CD4-positive, alpha-beta T cell (primary cell): ENCODE data around the gene FCRL3. TPM values are rescaled to one million over a fixed set of nuclear protein-coding genes. Genes with fewer than 3 reads are reported as not detected.

Experiments
- ATAC-seq: fragments of 200-7000 bp; cut with Tn5 transposase; one replicate; pipeline ENCODE4 v1.10.0; 2022; ENCODE audit warnings: mild to moderate bottlenecking; ENCODE audit not compliant: poor library complexity
- CTCF ChIA-PET: fragments of 350-600 bp; sonication (Branson Sonifier 250); formaldehyde crosslinking; loops from one replicate; lab custom pipeline; 2021; ENCODE audit warnings: antibody characterized with exemption, inconsistent platforms; lab: Charles Lee
- POLR2A ChIA-PET: fragments of 350-600 bp; sonication (Branson Sonifier 250); formaldehyde crosslinking; loops from one replicate; lab custom pipeline; 2021; ENCODE audit warnings: antibody characterized with exemption, inconsistent platforms; lab: Charles Lee
- DNase-seq, 14 experiments: peaks; one replicate each; pipeline ENCODE4 v3.0.0-alpha.2; 2013 to 2020; ENCODE audit warnings: mixed read lengths in 2 of 14
- H3K27ac ChIP-seq, 2 donors: one replicate each; pipeline versions ENCODE4 v1.5.1 to v1.7.0; 2013; ENCODE audit warnings: low read length in 2 of 2, low read depth in 1 of 2, mild to moderate bottlenecking in 1 of 2
- H3K27me3 ChIP-seq, 2 experiments: 1 replicate in 1 of 2; 2 replicates in 1 of 2; pipeline versions ENCODE4 v1.6.1 to v1.7.0; 2013; ENCODE audit warnings: low read length in 2 of 2, control low read depth in 1 of 2, mild to moderate bottlenecking in 1 of 2, moderate library complexity in 1 of 2; ENCODE audit not compliant: insufficient read depth in 2 of 2, control insufficient read depth in 1 of 2
- H3K36me3 ChIP-seq: one replicate; pipeline ENCODE4 v1.6.1; 2013; ENCODE audit warnings: low read length, control low read depth; ENCODE audit not compliant: insufficient read depth
- H3K4me1 ChIP-seq: one replicate; pipeline ENCODE4 v1.6.1; 2013; ENCODE audit warnings: low read length, control low read depth; ENCODE audit not compliant: insufficient read depth
- H3K4me3 ChIP-seq: one replicate; pipeline ENCODE4 v1.5.1; 2013; ENCODE audit warnings: mild to moderate bottlenecking, low read length, moderate library complexity
- H3K9me3 ChIP-seq, 2 experiments: 1 replicate in 1 of 2; 2 replicates in 1 of 2; pipeline versions ENCODE4 v1.6.1 to v1.7.0; 2013; ENCODE audit warnings: low read length in 2 of 2, mild to moderate bottlenecking in 2 of 2, control low read depth in 1 of 2, moderate library complexity in 1 of 2; ENCODE audit not compliant: control insufficient read depth in 1 of 2, insufficient read depth in 1 of 2
- H3K27ac Mint-ChIP-seq: one replicate; pipeline ENCODE4 v1.8.0; 2020; ENCODE audit warnings: mixed read lengths
- H3K27me3 Mint-ChIP-seq: one replicate; pipeline ENCODE4 v1.8.0; 2021; ENCODE audit warnings: mixed read lengths
- H3K36me3 Mint-ChIP-seq: one replicate; pipeline ENCODE4 v1.8.0; 2021; ENCODE audit warnings: low read depth, mixed read lengths
- H3K4me1 Mint-ChIP-seq: one replicate; pipeline ENCODE4 v1.8.0; 2021; ENCODE audit warnings: low read depth, mixed read lengths
- H3K4me3 Mint-ChIP-seq: one replicate; pipeline ENCODE4 v1.8.0; 2020; ENCODE audit warnings: mild to moderate bottlenecking, mixed read lengths
- H3K9me3 Mint-ChIP-seq: one replicate; pipeline ENCODE4 v1.8.0; 2020; ENCODE audit warnings: mixed read lengths
- intact Hi-C, 2 experiments: fragments of 100-400 bp; cut with DNase I in 1 of 2; cut with micrococcal nuclease in 1 of 2; formaldehyde crosslinking; loops; one replicate each; pipeline versions ENCODE4 v1.15.1 to v1.9.0; 2023 to 2025; cut with DNase I, micrococcal nuclease
- total RNA-seq, 174 experiments: library from RNA in 2 of 174; stranded (reverse) in 2 of 174; gene quantifications; one replicate each; pipeline ENCODE4 v1.2.3 and lab custom pipeline; 2021 to 2026
- TF ChIP-seq, protein P1 (sequence below): fragments of 200-600 bp; IDR thresholded peaks from one replicate; pipeline ENCODE4 v1.8.0; 2022; ENCODE audit warnings: antibody characterized with exemption, mild to moderate bottlenecking

Gene FCRL3
- total RNA-seq, 2 experiments from 2014 or later: 0.99 to 1.1 TPM

DNA sequence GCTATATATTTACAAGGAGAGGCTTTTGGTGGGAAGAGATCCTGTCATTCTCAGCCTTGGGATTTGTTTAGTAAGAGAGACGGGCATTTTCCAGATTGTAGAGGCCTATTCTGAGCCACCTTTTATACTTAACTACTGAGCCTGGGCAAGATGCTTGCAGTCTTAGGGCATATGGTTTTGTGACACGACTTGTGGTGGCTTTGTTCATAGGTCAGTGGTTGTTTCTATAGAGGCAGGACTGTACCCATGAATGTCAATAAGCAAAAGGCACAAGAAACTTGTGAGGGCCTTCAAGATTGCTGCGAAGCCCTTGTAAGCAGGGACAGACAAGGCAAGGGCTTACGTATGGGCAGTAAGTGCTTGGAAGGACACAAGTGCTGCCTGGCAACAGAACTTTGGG, 3.4 kb upstream of the FCRL3 start:
- Mint-ChIP-seq H3K4me3 (no peak overlapping the region), H3K27ac (no peak overlapping the region), H3K27me3 (peaks cover 10% of the 10 kb centered on the region), H3K4me1 (no peaks in the 10 kb centered on the region), H3K9me3 (no peaks in the 10 kb centered on the region), H3K36me3 (no peaks in the 10 kb centered on the region)
- intact Hi-C loops: no loop called here
- DNase-seq: no peak
- Histone ChIP-seq H3K4me1 (no peaks in the 10 kb centered on the region), H3K4me3 (no peak overlapping the region), H3K9me3 (no peaks in the 10 kb centered on the region), H3K36me3 (no peaks in the 10 kb centered on the region), H3K27ac (no peak overlapping the region), H3K27me3 (no peaks in the 10 kb centered on the region)
- TF ChIP-seq, protein P1, sequence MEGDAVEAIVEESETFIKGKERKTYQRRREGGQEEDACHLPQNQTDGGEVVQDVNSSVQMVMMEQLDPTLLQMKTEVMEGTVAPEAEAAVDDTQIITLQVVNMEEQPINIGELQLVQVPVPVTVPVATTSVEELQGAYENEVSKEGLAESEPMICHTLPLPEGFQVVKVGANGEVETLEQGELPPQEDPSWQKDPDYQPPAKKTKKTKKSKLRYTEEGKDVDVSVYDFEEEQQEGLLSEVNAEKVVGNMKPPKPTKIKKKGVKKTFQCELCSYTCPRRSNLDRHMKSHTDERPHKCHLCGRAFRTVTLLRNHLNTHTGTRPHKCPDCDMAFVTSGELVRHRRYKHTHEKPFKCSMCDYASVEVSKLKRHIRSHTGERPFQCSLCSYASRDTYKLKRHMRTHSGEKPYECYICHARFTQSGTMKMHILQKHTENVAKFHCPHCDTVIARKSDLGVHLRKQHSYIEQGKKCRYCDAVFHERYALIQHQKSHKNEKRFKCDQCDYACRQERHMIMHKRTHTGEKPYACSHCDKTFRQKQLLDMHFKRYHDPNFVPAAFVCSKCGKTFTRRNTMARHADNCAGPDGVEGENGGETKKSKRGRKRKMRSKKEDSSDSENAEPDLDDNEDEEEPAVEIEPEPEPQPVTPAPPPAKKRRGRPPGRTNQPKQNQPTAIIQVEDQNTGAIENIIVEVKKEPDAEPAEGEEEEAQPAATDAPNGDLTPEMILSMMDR: no peak
- ChIA-PET CTCF (no interaction called here), POLR2A (no interaction called here)
- ATAC-seq: no peak

DNA sequence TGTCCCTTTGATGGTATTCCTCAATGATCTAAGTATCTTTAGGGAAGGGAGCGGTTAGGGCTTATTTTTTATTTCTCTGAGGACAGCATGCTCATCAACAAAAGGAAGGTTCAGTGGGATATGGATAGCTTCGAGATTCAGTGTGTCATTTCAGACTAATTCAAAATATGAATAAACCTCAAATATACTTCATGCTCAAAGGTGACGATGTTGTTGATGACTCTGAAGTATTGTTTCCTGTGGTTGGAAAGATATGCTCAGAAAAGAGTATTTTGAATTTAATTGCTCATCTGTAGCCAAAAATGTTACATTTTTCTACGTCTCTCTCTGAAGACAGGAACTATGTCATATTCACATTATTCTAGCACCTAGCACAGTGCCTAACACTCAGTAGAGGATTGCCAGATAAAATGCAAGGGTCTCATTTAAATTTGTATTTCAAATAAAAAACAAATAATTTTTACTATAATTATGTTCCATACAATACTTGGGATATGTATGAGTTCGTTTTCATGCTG, 1.8 kb upstream of the FCRL3 start:
- TF ChIP-seq, protein P1: no peak
- Histone ChIP-seq H3K4me3 (no peak overlapping the region), H3K4me1 (no peaks in the 10 kb centered on the region), H3K27ac (no peak overlapping the region), H3K36me3 (no peaks in the 10 kb centered on the region), H3K9me3 (no peaks in the 10 kb centered on the region), H3K27me3 (peaks cover 0 to under 1% of the 10 kb centered on the region in 2 experiments)
- ChIA-PET CTCF (no interaction called here), POLR2A (no interaction called here)
- H3K27me3 Mint-ChIP-seq: peaks cover 11% of the 10 kb centered on the region
- no peaks in the 10 kb centered on the region for H3K4me1 Mint-ChIP-seq
- H3K36me3 Mint-ChIP-seq: no peaks in the 10 kb centered on the region
- ATAC-seq (no peak), DNase-seq (no peak)
- H3K9me3 Mint-ChIP-seq: no peaks in the 10 kb centered on the region
- H3K4me3 Mint-ChIP-seq: no peak overlapping the region
- intact Hi-C loops: no loop called here
- H3K27ac Mint-ChIP-seq: no peak overlapping the region

DNA sequence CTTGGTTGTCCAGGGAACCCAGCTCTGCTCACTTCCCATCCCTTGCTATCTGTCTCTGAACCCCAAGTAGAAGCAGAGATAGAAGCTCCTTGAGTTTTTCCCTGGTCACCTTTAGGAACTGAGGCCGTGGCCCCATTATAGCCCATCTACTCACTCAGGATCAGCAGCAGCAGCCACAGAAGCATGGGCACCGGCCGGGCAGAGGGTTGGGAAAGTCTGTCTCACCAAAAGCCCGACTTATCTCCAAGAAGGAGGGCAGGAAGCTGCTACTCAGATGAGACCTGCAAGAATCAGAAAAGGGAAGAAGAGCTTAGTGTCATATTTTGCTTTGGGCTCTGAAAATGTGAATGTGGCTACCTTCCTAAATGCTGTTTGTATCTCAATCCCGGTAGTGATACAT, 264 bp downstream of the FCRL3 start:
- POLR2A ChIA-PET: no interaction called here
- no peak overlapping the region for H3K4me3 Mint-ChIP-seq
- TF ChIP-seq, protein P1: no peak
- Histone ChIP-seq H3K9me3 (no peaks in the 10 kb centered on the region), H3K27me3 (peaks cover 0 to 3% of the 10 kb centered on the region in 2 experiments), H3K36me3 (no peaks in the 10 kb centered on the region), H3K4me1 (no peaks in the 10 kb centered on the region), H3K27ac (no peak overlapping the region), H3K4me3 (peak overlapping the region; percentile 8)
- H3K27me3 Mint-ChIP-seq: peaks cover 11% of the 10 kb centered on the region
- DNase-seq: no peak
- intact Hi-C loops: no loop called here
- no peaks in the 10 kb centered on the region for H3K36me3 Mint-ChIP-seq
- CTCF ChIA-PET: interaction anchor here (1.0 kb wide), 1 partner anchor 9 kb away, joined by 3 read pairs; no protein-coding TSS in a partner anchor
- no peaks in the 10 kb centered on the region for H3K4me1 Mint-ChIP-seq
- H3K27ac Mint-ChIP-seq: no peak overlapping the region
- ATAC-seq: no peak
- no peaks in the 10 kb centered on the region for H3K9me3 Mint-ChIP-seq
